Left cardiac atrium (tissue), 4 donors: ENCODE data around the gene LGALS9C. TPM values are rescaled to one million over a fixed set of nuclear protein-coding genes. Genes with fewer than 3 reads are reported as not detected.
"Not testable (repeated sequence)": the region's sequence is repeated elsewhere in the genome, so short reads cannot be mapped to it uniquely, and the experiment has no call there.

Experiments used
- ATAC-seq, 2 donors: fragments of 200-7000 bp; cut with Tn5 transposase; one replicate each; pipeline ENCODE4 v1.9.1; 2020; ENCODE audit warnings: mild to moderate bottlenecking in 2 of 2, moderate library complexity in 2 of 2
- DNase-seq: peaks from one replicate; pipeline ENCODE4 v3.0.0-alpha.2; 2020
- intact Hi-C, 2 donors: fragments of 100-400 bp; cut with DNase I; formaldehyde crosslinking; loops; one replicate each; pipeline versions ENCODE4 v1.14.1 to v1.15.1; 2022 to 2023
- long read RNA-seq: library from polyadenylated mRNA; unstranded; transcript quantifications from one replicate; pipeline ENCODE4 v2.0.0, GENCODE V29; 2021
- total RNA-seq, 2 donors: library from RNA; stranded (reverse); fragmentation: NEBNext Ultra II Directional; extraction: Animal tissue kit (Norgen Biotek cat#: 25700); gene quantifications; one replicate each; pipeline ENCODE4 v1.2.1, GENCODE V29; 2021
- donor health status: DM: no; HTN: yes; CAD: no.
- donor health status: DM: no; HTN: yes; CAD: no; lungs with severe emphysema.
- donor health status: DM: yes; HTN: yes; CAD: no.
- donor health status: Dilated cardiomyopathy.

The LGALS9C gene
- not detected for total RNA-seq
- long read RNA-seq, result 0 reads

GRCh38 chr17:18476508-18477308 lies at the start of gene LGALS9C:
LGALS9C (plus strand) TSS chr17:18476789; CDS start chr17:18476855, 66 bp downstream.
- peak; percentile 3 to 50 for ATAC-seq
- DNase-seq, intact Hi-C loops: not testable (repeated sequence)

GRCh38 chr17:18432206-18432605 lies 44.4 kb upstream of the LGALS9C start:
- ATAC-seq, DNase-seq, intact Hi-C loops: not testable (repeated sequence)

GRCh38 chr17:18439465-18439870 lies 37.1 kb upstream of the LGALS9C start:
- intact Hi-C loops, ATAC-seq, DNase-seq: not testable (repeated sequence)

- intact Hi-C loops, DNase-seq: not testable (repeated sequence)
- peak; percentile 43 to 65 for ATAC-seq
These were observed 34.5 kb upstream of the LGALS9C start for GRCh38 chr17:18442093-18442492.

- ATAC-seq, result peak; percentile 23 to 29
- DNase-seq, result not testable (repeated sequence)
These were observed 34.1 kb upstream of the LGALS9C start for GRCh38 chr17:18442532-18442931.

GRCh38 chr17:18447476-18448205 lies 28.9 kb upstream of the LGALS9C start:
- DNase-seq, ATAC-seq, intact Hi-C loops: not testable (repeated sequence)

More at GRCh38 chr17:18442532-18442931, 34.1 kb upstream of the LGALS9C start:
- intact Hi-C loops, result not testable (repeated sequence)

- ATAC-seq, DNase-seq, intact Hi-C loops: not testable (repeated sequence)
These were observed 28.3 kb upstream of the LGALS9C start for GRCh38 chr17:18448311-18448710.

GRCh38 chr17:18449833-18450232 lies 26.8 kb upstream of the LGALS9C start:
- ATAC-seq, DNase-seq, intact Hi-C loops: not testable (repeated sequence)

- ATAC-seq, intact Hi-C loops, DNase-seq: not testable (repeated sequence)
These were observed 25.6 kb upstream of the LGALS9C start for GRCh38 chr17:18450998-18451397.

- DNase-seq, intact Hi-C loops, ATAC-seq: not testable (repeated sequence)
These were observed 24.6 kb upstream of the LGALS9C start for GRCh38 chr17:18451969-18452368.

- ATAC-seq, DNase-seq, intact Hi-C loops: not testable (repeated sequence)
These were observed 17.6 kb upstream of the LGALS9C start for GRCh38 chr17:18459035-18459434.

- peak in 1 of 2 donors; percentile 88 for ATAC-seq
- DNase-seq, intact Hi-C loops: not testable (repeated sequence)
These were observed 12.6 kb upstream of the LGALS9C start for GRCh38 chr17:18463831-18464502.

GRCh38 chr17:18466250-18466983 lies 10.2 kb upstream of the LGALS9C start:
- intact Hi-C loops, DNase-seq: not testable (repeated sequence)
- peak in 1 of 2 donors; percentile 84 for ATAC-seq

GRCh38 chr17:18467001-18467400 lies 9.6 kb upstream of the LGALS9C start:
- not testable (repeated sequence) for ATAC-seq, DNase-seq

GRCh38 chr17:18468472-18469171 lies 8.0 kb upstream of the LGALS9C start:
- ATAC-seq, intact Hi-C loops, DNase-seq: not testable (repeated sequence)

More at GRCh38 chr17:18467001-18467400, 9.6 kb upstream of the LGALS9C start:
- intact Hi-C loops, result not testable (repeated sequence)

GRCh38 chr17:18469837-18470236 lies 6.8 kb upstream of the LGALS9C start:
- intact Hi-C loops, ATAC-seq, DNase-seq: not testable (repeated sequence)

- ATAC-seq, intact Hi-C loops, DNase-seq: not testable (repeated sequence)
These were observed 6.2 kb upstream of the LGALS9C start for GRCh38 chr17:18470345-18470930.
